Neutrophil (primary cell): Measurements from ENCODE around the gene PRR35.
"Not testable (repeated sequence)": the region's sequence is repeated elsewhere in the genome, so short reads cannot be mapped to it uniquely, and the experiment has no call there.

Experiments used
- H3K27ac ChIP-seq: fragments of 200-600 bp; sonication (generic); 2 replicates; pipeline ENCODE4 v1.5.1; 2016; ENCODE audit warnings: mild to moderate bottlenecking, moderate library complexity
- H3K27me3 ChIP-seq: fragments of 200-600 bp; sonication (generic); 2 replicates; pipeline ENCODE4 v1.6.0; 2016; ENCODE audit warnings: mild to moderate bottlenecking
- H3K36me3 ChIP-seq: fragments of 200-600 bp; sonication (generic); 2 replicates; pipeline ENCODE4 v1.5.1; 2017
- H3K4me1 ChIP-seq, 2 experiments: fragments of 200-600 bp in 1 of 2; sonication (generic) in 1 of 2; 1 replicate in 1 of 2; 2 replicates in 1 of 2; pipeline versions ENCODE4 v1.5.1 to v1.6.1; 2013 to 2016; ENCODE audit warnings: low read depth in 1 of 2, low read length in 1 of 2, mild to moderate bottlenecking in 1 of 2, moderate library complexity in 1 of 2; ENCODE audit not compliant: control insufficient read depth in 1 of 2, insufficient read depth in 1 of 2
- H3K4me3 ChIP-seq, 2 experiments: fragments of 200-600 bp in 1 of 2; sonication (generic) in 1 of 2; 1 replicate in 1 of 2; 2 replicates in 1 of 2; pipeline ENCODE4 v1.5.1; 2013 to 2016; ENCODE audit warnings: low read depth in 1 of 2, low read length in 1 of 2, mild to moderate bottlenecking in 1 of 2, moderate library complexity in 1 of 2
- H3K9me3 ChIP-seq: fragments of 200-600 bp; sonication (generic); 2 replicates; pipeline ENCODE4 v1.5.1; 2016
- TF ChIP-seq, protein P1 (sequence below): fragments of 200-600 bp; sonication (generic); IDR thresholded peaks from 2 replicates; pipeline ENCODE4 v1.5.1; 2016; ENCODE audit warnings: antibody characterized with exemption

Gene PRR35

DNA sequence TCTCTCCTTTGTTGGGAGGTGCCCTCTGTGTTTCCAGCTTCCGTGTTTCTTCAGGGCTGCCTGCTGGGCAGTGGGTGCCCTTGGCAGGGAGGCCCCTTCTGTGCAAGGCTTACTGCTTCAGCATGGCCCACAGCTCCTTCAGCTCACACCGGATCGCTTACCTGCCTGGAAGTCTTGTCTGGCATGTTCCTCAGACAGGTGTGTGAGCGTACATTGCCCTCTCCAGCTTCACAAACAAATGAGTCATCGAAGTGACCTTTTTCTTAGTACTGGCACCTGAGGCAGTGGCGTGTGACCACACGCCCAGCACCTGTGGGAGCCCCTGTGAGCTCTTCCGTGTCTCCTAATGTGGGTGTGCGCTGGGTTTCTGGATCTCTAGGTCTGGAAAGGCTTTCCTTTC, 33.2 kb downstream of the PRR35 start:
- H3K4me3 ChIP-seq = peak overlapping the region; percentile 58 to 62
- H3K4me1 ChIP-seq = peaks cover 70 to 73% of the 10 kb centered on the region in 2 experiments
- H3K9me3 ChIP-seq = no peaks in the 10 kb centered on the region
- no peaks in the 10 kb centered on the region for H3K36me3 ChIP-seq
- peak overlapping the region; percentile 96 for H3K27ac ChIP-seq
- TF ChIP-seq, protein P1, sequence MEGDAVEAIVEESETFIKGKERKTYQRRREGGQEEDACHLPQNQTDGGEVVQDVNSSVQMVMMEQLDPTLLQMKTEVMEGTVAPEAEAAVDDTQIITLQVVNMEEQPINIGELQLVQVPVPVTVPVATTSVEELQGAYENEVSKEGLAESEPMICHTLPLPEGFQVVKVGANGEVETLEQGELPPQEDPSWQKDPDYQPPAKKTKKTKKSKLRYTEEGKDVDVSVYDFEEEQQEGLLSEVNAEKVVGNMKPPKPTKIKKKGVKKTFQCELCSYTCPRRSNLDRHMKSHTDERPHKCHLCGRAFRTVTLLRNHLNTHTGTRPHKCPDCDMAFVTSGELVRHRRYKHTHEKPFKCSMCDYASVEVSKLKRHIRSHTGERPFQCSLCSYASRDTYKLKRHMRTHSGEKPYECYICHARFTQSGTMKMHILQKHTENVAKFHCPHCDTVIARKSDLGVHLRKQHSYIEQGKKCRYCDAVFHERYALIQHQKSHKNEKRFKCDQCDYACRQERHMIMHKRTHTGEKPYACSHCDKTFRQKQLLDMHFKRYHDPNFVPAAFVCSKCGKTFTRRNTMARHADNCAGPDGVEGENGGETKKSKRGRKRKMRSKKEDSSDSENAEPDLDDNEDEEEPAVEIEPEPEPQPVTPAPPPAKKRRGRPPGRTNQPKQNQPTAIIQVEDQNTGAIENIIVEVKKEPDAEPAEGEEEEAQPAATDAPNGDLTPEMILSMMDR = no peak
- no peaks in the 10 kb centered on the region for H3K27me3 ChIP-seq

DNA sequence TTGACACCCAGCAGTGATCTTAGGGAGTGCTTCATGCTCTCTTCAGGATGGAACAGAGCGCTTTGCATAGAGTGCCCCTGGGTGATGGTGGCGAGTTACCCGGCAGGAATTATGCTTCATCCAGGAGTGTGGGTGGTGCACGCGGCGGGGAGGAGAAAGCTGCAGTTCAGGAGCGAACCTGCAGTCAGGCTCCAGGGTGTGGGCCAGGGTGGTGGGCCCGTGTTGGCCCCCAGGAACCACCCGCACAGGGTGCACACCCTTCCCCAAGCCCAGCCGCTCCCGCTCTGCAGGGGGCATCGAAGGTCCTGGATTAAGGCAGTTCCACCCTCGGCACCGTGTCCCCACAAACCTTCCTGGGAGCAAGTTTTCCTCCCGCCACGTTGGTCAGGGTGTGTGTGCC, 33.6 kb downstream of the PRR35 start:
- peak overlapping the region; percentile 58 to 62 for H3K4me3 ChIP-seq
- H3K36me3 ChIP-seq = peaks cover 2% of the 10 kb centered on the region
- H3K27ac ChIP-seq = peak overlapping the region; percentile 96
- H3K4me1 ChIP-seq = peaks cover 66 to 70% of the 10 kb centered on the region in 2 experiments
- no peaks in the 10 kb centered on the region for H3K27me3 ChIP-seq
- TF ChIP-seq, protein P1 = no peak
- H3K9me3 ChIP-seq = no peaks in the 10 kb centered on the region

- TF ChIP-seq, protein P1 = no peak
- Histone ChIP-seq H3K27ac (peak overlapping the region; percentile 96), H3K9me3 (no peaks in the 10 kb centered on the region), H3K4me1 (peaks cover 66 to 70% of the 10 kb centered on the region in 2 experiments), H3K36me3 (peaks cover 12% of the 10 kb centered on the region), H3K27me3 (no peaks in the 10 kb centered on the region), H3K4me3 (no peak overlapping the region)
Observed at GRCh38 chr16:595094-595528, 34.9 kb downstream of the PRR35 start.

GRCh38 chr16:595942-596735, 35.9 kb downstream of the PRR35 start:
- H3K4me3 ChIP-seq = peak overlapping the region in 1 of 2 experiments; percentile 4
- peaks cover 58 to 60% of the 10 kb centered on the region in 2 experiments for H3K4me1 ChIP-seq
- no peaks in the 10 kb centered on the region for H3K9me3 ChIP-seq
- H3K27me3 ChIP-seq = no peaks in the 10 kb centered on the region
- H3K27ac ChIP-seq = peak overlapping the region; percentile 71
- TF ChIP-seq, protein P1 = no peak
- H3K36me3 ChIP-seq = peaks cover 17% of the 10 kb centered on the region

DNA sequence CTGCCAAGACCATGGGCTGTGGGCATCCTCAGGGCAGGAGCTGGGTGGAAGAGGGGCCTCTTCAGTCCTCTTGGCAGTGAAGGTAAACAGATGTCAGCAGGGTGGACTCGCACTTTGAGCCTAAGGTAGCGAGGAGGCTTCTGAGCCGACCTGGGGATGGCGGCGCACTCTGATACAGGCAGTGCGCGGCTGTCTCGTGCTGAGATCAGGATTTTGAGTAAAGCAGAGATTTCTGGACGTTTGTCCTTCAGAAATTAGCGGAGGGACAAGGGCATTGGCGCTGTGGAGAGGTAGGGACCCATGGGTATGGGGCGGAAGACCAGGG, 36.5 kb downstream of the PRR35 start:
- Histone ChIP-seq H3K4me1 (peaks cover 53 to 54% of the 10 kb centered on the region in 2 experiments), H3K9me3 (no peaks in the 10 kb centered on the region), H3K27ac (peak overlapping the region; percentile 71), H3K4me3 (no peak overlapping the region), H3K27me3 (no peaks in the 10 kb centered on the region), H3K36me3 (peaks cover 17% of the 10 kb centered on the region)
- TF ChIP-seq, protein P1 = no peak

DNA sequence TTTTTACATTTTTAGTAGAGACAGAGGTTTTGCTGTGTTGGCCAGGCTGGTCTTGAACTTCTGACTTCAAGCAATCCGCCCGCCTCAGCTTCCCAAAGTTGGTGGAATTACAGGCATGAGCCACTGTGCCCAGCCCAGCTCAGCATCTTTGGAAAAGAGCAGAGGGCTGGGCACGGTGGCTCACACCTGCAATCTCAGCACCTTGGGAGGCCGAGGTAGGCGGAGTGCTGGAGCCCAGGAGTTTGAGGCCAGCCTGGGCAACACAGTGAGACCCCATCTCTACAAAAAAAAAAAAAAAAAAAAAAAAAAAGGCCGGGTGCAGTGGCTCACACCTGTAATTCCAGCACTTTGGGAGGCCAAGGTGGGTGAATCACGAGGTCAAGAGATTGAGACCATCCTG, 37.5 kb downstream of the PRR35 start:
- H3K27me3 ChIP-seq, H3K4me3 ChIP-seq, H3K27ac ChIP-seq, H3K9me3 ChIP-seq: not testable (repeated sequence)
- Histone ChIP-seq H3K4me1 (peaks cover 43 to 45% of the 10 kb centered on the region in 2 experiments), H3K36me3 (peaks cover 17% of the 10 kb centered on the region)
